Neural cell (in vitro differentiated cells): Measurements from ENCODE around the gene MOCS1. TPM values are rescaled to one million over a fixed set of nuclear protein-coding genes. Genes with fewer than 3 reads are reported as not detected.

Source experiments
- H2AFZ ChIP-seq: fragments of 200-600, 300-800 bp; sonication (generic), shearing (Covaris generic); 2 replicates; pipeline ENCODE4 v1.6.0; 2014; ENCODE audit warnings: low read depth, mild to moderate bottlenecking, antibody characterized with exemption, low read length, moderate library complexity
- H3F3A ChIP-seq: fragments of 200-600 bp; shearing (Covaris generic); 2 replicates; pipeline ENCODE4 v1.6.1; 2016; ENCODE audit warnings: mild to moderate bottlenecking, moderate library complexity, mixed read lengths, antibody characterized with exemption, low read length; ENCODE audit not compliant: insufficient read depth, poor library complexity, severe bottlenecking
- H3K27ac ChIP-seq: fragments of 200-600, 300-800 bp; sonication (generic), shearing (Covaris generic); 2 replicates; pipeline ENCODE4 v1.5.1; 2014; ENCODE audit warnings: mild to moderate bottlenecking, low read length, moderate library complexity
- H3K27me3 ChIP-seq: fragments of 300-800, 200-600 bp; sonication (generic), shearing (Covaris generic); 2 replicates; pipeline ENCODE4 v1.6.0; 2014; ENCODE audit warnings: mild to moderate bottlenecking, low read depth, low read length, moderate library complexity; ENCODE audit not compliant: insufficient read depth
- H3K36me3 ChIP-seq: fragments of 300-800, 200-600 bp; sonication (generic), shearing (Covaris generic); 2 replicates; pipeline ENCODE4 v1.5.1; 2014; ENCODE audit warnings: mild to moderate bottlenecking, antibody characterized with exemption, low read length, moderate library complexity; ENCODE audit not compliant: insufficient read depth
- H3K4me2 ChIP-seq: fragments of 300-800, 200-600 bp; sonication (generic), shearing (Covaris generic); 2 replicates; pipeline ENCODE4 v1.6.0; 2014; ENCODE audit warnings: mild to moderate bottlenecking, low read length
- H3K4me3 ChIP-seq: fragments of 300-800, 200-600 bp; sonication (generic), shearing (Covaris generic); 2 replicates; pipeline ENCODE4 v1.5.1; 2014; ENCODE audit warnings: mild to moderate bottlenecking, low read length, moderate library complexity
- H3K79me2 ChIP-seq: fragments of 200-600 bp; shearing (Covaris generic); replicated peaks from 2 replicates; pipeline ENCODE4 v1.6.0; 2014; ENCODE audit warnings: mild to moderate bottlenecking, low read length, moderate library complexity; ENCODE audit not compliant: insufficient read depth
- H3K9ac ChIP-seq: fragments of 300-800, 200-600 bp; sonication (generic), shearing (Covaris generic); 2 replicates; pipeline ENCODE4 v1.6.1; 2016; ENCODE audit warnings: mild to moderate bottlenecking, low read length, mixed read lengths
- H3K9me2 ChIP-seq: fragments of 200-600 bp; shearing (Covaris generic); 2 replicates; pipeline ENCODE4 v1.6.1; 2016; ENCODE audit warnings: mild to moderate bottlenecking, low read length, mixed read lengths; ENCODE audit not compliant: insufficient read depth
- H3K9me3 ChIP-seq: fragments of 200-600, 300-800 bp; sonication (generic), shearing (Covaris generic); 2 replicates; pipeline ENCODE4 v1.6.1; 2016; ENCODE audit warnings: mild to moderate bottlenecking, mixed run types, low read length, moderate library complexity, mixed read lengths
- H4K20me1 ChIP-seq: fragments of 200-600 bp; shearing (Covaris generic); 2 replicates; pipeline ENCODE4 v1.6.1; 2016; ENCODE audit warnings: mild to moderate bottlenecking, mixed run types; ENCODE audit not compliant: insufficient read depth
- EP300 ChIP-seq: fragments of 450-650 bp; conservative IDR thresholded peaks from 2 replicates; pipeline ENCODE4 v1.6.1; 2014; ENCODE audit warnings: antibody characterized with exemption, mild to moderate bottlenecking, moderate library complexity; ENCODE audit not compliant: poor library complexity, severe bottlenecking
- EZH2 ChIP-seq: fragments of 200-600, 300-800 bp; shearing (Covaris generic), sonication (generic); IDR thresholded peaks from 2 replicates; pipeline ENCODE4 v1.6.1; 2014; ENCODE audit warnings: antibody characterized with exemption, low read length, borderline replicate concordance, mild to moderate bottlenecking; ENCODE audit not compliant: insufficient read depth, poor library complexity, severe bottlenecking
- MXI1 ChIP-seq: fragments of 450-650 bp; conservative IDR thresholded peaks from 2 replicates; pipeline ENCODE4 v1.6.1; 2014; ENCODE audit warnings: antibody characterized with exemption, mild to moderate bottlenecking; ENCODE audit not compliant: poor library complexity, severe bottlenecking
- POLR2AphosphoS5 ChIP-seq: IDR thresholded peaks from 2 replicates; pipeline ENCODE4 v1.6.1; 2012
- RAD21 ChIP-seq: fragments of 450-650 bp; conservative IDR thresholded peaks from 2 replicates; pipeline ENCODE4 v1.6.1; 2014; ENCODE audit warnings: antibody characterized with exemption, mild to moderate bottlenecking, moderate library complexity
- SMC3 ChIP-seq: fragments of 450-650 bp; conservative IDR thresholded peaks from 2 replicates; pipeline ENCODE4 v1.6.1; 2014; ENCODE audit warnings: antibody characterized with exemption, mild to moderate bottlenecking, moderate library complexity; ENCODE audit not compliant: poor library complexity
- TAF1 ChIP-seq: IDR thresholded peaks from 2 replicates; pipeline ENCODE4 v1.6.1; 2012; ENCODE audit warnings: low read depth
- polyA plus RNA-seq: library from polyadenylated mRNA; depleted of rRNA; stranded (reverse); fragments of >200 nt; gene quantifications from 2 replicates; pipeline ENCODE4 v1.2.3, GENCODE V29; 2014
- TF ChIP-seq, protein P1 (sequence below): IDR thresholded peaks from 2 replicates; pipeline ENCODE4 v1.6.1; 2012; ENCODE audit warnings: borderline replicate concordance
- TF ChIP-seq, protein P2 (sequence below): fragments of 450-650 bp; IDR thresholded peaks from 2 replicates; pipeline ENCODE4 v1.5.1; 2014; ENCODE audit warnings: antibody characterized with exemption, mild to moderate bottlenecking, moderate library complexity; ENCODE audit not compliant: poor library complexity, severe bottlenecking

Gene MOCS1
- polyA plus RNA-seq, 1 donor from 2014 or later, result 4.6 TPM

GRCh38 chr6:39929039-39929732, 5.1 kb downstream of the MOCS1 start:
- Histone ChIP-seq H3K36me3 (no peaks in the 10 kb centered on the region), H3K9me2 (no peaks in the 10 kb centered on the region), H3K9me3 (no peaks in the 10 kb centered on the region), H4K20me1 (no peaks in the 10 kb centered on the region), H3K27me3 (no peaks in the 10 kb centered on the region), H3K79me2 (no peaks in the 10 kb centered on the region), H3F3A (no peaks in the 10 kb centered on the region), H3K9ac (no peak overlapping the region), H3K4me3 (no peak overlapping the region), H3K27ac (no peak overlapping the region), H3K4me2 (no peak overlapping the region), H2AFZ (no peak overlapping the region)
- TF ChIP-seq, protein P1, sequence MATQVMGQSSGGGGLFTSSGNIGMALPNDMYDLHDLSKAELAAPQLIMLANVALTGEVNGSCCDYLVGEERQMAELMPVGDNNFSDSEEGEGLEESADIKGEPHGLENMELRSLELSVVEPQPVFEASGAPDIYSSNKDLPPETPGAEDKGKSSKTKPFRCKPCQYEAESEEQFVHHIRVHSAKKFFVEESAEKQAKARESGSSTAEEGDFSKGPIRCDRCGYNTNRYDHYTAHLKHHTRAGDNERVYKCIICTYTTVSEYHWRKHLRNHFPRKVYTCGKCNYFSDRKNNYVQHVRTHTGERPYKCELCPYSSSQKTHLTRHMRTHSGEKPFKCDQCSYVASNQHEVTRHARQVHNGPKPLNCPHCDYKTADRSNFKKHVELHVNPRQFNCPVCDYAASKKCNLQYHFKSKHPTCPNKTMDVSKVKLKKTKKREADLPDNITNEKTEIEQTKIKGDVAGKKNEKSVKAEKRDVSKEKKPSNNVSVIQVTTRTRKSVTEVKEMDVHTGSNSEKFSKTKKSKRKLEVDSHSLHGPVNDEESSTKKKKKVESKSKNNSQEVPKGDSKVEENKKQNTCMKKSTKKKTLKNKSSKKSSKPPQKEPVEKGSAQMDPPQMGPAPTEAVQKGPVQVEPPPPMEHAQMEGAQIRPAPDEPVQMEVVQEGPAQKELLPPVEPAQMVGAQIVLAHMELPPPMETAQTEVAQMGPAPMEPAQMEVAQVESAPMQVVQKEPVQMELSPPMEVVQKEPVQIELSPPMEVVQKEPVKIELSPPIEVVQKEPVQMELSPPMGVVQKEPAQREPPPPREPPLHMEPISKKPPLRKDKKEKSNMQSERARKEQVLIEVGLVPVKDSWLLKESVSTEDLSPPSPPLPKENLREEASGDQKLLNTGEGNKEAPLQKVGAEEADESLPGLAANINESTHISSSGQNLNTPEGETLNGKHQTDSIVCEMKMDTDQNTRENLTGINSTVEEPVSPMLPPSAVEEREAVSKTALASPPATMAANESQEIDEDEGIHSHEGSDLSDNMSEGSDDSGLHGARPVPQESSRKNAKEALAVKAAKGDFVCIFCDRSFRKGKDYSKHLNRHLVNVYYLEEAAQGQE, result no peak
- TF ChIP-seq RAD21 (no peak), MXI1 (no peak), POLR2AphosphoS5 (no peak), TAF1 (no peak), EZH2 (no peak), EP300 (no peak), SMC3 (no peak)
- TF ChIP-seq, protein P2, sequence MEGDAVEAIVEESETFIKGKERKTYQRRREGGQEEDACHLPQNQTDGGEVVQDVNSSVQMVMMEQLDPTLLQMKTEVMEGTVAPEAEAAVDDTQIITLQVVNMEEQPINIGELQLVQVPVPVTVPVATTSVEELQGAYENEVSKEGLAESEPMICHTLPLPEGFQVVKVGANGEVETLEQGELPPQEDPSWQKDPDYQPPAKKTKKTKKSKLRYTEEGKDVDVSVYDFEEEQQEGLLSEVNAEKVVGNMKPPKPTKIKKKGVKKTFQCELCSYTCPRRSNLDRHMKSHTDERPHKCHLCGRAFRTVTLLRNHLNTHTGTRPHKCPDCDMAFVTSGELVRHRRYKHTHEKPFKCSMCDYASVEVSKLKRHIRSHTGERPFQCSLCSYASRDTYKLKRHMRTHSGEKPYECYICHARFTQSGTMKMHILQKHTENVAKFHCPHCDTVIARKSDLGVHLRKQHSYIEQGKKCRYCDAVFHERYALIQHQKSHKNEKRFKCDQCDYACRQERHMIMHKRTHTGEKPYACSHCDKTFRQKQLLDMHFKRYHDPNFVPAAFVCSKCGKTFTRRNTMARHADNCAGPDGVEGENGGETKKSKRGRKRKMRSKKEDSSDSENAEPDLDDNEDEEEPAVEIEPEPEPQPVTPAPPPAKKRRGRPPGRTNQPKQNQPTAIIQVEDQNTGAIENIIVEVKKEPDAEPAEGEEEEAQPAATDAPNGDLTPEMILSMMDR, result no peak

DNA sequence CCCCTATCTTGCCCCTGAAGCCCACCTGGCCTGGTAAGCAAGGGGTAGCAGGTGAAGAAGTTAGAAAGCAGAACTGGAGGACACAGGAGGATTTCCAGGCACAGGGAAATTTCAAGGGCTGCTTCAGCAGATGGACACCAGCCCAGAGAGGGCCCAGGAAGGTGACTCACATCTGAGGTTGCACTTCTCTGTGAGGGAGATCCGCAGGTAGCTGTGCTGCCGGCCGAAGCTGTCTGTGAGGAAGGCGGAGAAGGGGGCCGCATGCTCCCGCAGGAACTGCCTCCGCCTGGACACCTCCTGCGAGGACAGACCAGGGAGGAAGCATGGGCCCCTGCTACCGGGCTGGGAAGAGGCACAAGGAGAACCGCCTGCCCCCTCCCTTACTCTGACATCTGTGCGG, 7.1 kb downstream of the MOCS1 start:
- no peaks in the 10 kb centered on the region for H3K9me3 ChIP-seq
- no peaks in the 10 kb centered on the region for H3K9me2 ChIP-seq
- H3F3A ChIP-seq, result no peaks in the 10 kb centered on the region
- no peaks in the 10 kb centered on the region for H4K20me1 ChIP-seq
- H2AFZ ChIP-seq, result no peak overlapping the region
- H3K4me3 ChIP-seq, result no peak overlapping the region
- no peaks in the 10 kb centered on the region for H3K36me3 ChIP-seq
- no peak overlapping the region for H3K27ac ChIP-seq
- H3K79me2 ChIP-seq, result no peaks in the 10 kb centered on the region
- H3K4me2 ChIP-seq, result no peak overlapping the region
- H3K9ac ChIP-seq, result no peak overlapping the region
- no peaks in the 10 kb centered on the region for H3K27me3 ChIP-seq
- TF ChIP-seq SMC3 (no peak), EP300 (no peak)
